Effector CD8-positive, alpha-beta T cell (primary cell): Measurements from ENCODE around the gene MAD2L1BP.
"Not testable (repeated sequence)": the region's sequence is repeated elsewhere in the genome, so short reads cannot be mapped to it uniquely, and the experiment has no call there.

ENCODE experiments used
- DNase-seq: peaks from one replicate; lab custom pipeline; 2025; lab: John Stamatoyannopoulos, UW
- total RNA-seq, 4 experiments: gene quantifications; one replicate each; lab custom pipeline; 2026; lab: John Stamatoyannopoulos, UW

The MAD2L1BP gene, protein sequence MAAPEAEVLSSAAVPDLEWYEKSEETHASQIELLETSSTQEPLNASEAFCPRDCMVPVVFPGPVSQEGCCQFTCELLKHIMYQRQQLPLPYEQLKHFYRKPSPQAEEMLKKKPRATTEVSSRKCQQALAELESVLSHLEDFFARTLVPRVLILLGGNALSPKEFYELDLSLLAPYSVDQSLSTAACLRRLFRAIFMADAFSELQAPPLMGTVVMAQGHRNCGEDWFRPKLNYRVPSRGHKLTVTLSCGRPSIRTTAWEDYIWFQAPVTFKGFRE
- 19.9 to 40.0 (median 26.9) reads per million in 4 experiments for total RNA-seq

DNA sequence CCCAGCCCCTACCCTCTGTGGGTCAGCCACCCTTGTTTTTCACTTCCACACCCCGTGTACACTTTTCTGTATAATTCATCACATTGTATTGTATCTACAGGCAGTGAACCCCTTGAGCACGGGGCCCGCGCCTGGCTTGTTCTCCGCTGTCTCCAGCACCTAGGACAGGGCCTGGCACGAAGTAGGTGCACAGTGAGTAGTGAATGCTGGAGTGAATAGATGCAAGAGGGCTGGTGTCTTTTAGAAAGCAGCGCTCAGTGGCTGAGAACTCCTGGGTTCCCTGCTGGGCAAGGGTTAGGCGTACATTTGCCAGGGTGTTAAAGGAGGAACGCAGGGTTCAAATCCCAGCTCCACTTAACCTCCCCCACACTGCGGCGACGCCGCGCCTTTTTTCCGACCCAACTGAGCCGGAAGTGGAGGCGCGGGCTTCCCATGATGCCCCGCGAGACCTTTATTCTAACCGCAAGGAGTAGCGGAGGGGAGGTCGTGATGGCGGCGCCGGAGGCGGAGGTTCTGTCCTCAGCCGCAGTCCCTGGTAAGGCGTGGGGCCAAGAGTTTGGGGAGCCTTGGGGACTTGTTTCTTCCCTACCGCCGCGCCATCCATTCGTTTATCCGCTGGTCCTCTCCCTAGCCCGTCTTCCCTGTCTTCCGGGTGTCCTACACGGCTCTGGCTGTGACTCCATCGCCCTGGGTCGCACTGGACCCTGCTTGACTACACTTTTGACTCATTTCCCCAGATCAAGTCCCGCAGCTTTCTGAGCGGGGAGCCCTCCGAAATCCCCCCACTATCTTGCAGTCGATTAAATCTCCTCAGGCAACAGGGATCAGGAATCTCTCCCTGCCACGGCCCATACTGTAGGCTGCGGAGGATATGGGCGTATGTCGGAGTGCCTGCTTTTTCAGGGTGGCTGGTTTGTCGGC, at the start of gene MAD2L1BP:
Gene MAD2L1BP (plus strand): TSS at position 454 of the 921 bp plus-strand sequence. CDS start 36 bp downstream, at position 490.
- peak; percentile 75 for DNase-seq

DNA sequence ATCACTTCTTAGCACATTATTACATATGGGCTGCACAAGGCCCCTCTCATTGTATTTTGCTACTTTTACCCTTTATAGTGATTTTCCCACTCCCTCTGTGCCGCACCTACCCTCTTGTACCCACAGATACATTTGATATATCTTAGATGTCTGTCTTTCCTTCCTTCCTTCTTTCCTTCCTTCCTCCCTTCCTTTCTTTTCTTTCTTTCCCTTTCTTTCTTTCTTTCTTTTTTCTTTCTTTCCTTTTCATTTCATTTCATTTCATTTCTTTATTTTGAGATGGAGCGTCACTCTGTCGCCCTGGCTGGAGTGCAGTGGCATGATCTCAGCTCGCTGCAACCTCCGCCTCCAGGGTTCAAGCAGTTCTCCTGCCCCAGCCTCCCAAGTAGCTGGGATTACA, 47.4 kb upstream of the MAD2L1BP start:
- no peak for DNase-seq

DNA sequence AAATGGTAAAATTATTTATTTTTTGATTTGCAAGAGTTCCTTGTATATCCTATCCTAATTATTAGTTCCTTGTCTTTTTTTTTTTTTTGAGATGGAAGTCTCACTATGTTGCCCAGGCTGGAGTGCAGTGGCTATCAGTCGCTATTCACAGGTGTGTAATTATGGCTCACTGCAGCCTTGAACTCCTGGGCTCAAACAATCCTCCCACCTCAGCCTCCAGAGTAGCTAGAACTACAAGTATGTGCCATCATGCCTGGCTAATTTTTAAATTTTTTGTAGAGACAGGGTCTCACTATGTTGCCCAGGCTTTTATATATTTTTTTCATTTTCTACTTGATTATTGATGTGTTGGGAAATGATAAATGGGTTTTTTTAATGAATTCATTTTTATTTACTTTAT, 46.1 kb upstream of the MAD2L1BP start:
- DNase-seq = not testable (repeated sequence)

GRCh38 chr6:43593938-43594337, 41.7 kb upstream of the MAD2L1BP start:
- no peak for DNase-seq

DNA sequence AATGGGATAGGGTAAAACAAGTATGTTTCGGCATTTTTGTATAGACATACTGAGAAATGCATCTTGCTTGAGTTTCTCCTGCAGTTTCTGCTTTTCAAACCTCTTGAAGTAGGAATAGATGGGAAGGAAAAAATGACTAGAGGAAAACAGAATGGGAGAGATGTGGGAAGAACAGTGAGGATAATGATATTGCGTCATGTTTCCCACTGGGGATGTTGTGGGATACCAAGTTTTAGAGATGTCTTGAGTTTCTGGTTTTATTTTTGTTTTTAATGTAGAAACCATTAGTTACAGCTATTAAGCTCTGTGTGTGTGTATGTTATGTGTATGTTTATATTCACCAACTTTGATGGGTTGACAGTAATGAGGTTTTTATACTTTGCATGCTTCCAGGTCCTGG, 35.0 kb upstream of the MAD2L1BP start:
- no peak for DNase-seq

GRCh38 chr6:43604174-43604573, 31.5 kb upstream of the MAD2L1BP start:
- DNase-seq = no peak

DNA sequence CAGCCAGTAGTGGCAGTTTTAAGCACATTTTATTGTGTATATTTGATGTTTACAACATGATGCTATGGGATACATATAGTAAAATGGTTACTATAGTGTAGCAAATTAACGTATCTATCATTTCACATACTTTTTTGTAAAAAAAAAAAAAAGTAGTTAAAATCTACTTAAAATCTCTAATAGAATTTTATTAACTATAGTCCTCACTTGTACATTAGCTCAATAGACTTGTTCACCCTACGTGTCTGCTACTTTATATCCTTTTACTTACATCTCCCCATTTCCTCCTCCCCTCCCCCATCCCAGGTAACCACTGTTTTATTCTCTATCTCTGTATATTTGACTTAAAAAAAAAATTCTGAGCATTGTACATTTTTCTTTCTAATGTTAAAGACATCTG, 29.6 kb upstream of the MAD2L1BP start:
- no peak for DNase-seq

GRCh38 chr6:43608310-43608763, 27.3 kb upstream of the MAD2L1BP start:
- peak; percentile 30 for DNase-seq

- no peak for DNase-seq
Observed at GRCh38 chr6:43608807-43609206, 26.8 kb upstream of the MAD2L1BP start.

DNA sequence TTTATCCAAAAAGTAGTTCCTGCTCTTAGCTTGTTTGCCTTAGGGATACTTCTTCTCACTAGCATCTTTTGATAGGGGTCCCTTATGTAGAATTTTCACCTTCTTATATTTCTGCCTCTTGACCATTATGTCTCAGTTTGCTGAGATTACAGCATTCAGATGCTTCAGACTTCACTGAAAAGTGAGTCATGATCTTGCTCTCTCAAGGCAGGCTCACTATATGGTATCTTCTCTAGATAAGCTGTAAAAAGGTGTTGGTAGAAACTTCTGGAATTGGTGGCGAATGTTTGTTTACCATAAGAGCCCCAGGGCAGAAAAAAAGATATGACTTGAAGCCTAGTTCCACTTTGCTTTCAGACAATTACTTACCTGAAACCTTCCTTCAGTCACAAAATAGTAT, 26.2 kb upstream of the MAD2L1BP start:
- no peak for DNase-seq

DNA sequence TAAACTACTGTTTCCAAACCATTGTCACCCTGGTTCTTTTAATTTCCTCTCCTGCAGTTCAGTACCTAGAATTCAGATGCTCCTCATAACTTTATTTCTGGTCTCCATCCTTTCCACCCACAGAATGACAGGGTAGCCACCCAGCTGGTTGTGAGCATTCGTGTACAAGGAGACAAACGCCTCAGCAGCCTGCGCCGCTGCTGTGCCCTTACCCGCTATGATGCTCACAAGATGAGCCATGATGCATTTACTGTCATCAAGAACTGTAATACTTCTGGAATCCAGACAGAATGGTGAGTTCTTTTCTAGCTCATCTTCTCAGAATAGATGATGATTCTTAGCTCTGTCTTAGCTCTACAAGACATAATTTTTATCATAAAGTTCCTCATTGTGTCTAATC, 25.2 kb upstream of the MAD2L1BP start:
- no peak for DNase-seq

GRCh38 chr6:43613721-43614395, 21.8 kb upstream of the MAD2L1BP start:
- no peak for DNase-seq

DNA sequence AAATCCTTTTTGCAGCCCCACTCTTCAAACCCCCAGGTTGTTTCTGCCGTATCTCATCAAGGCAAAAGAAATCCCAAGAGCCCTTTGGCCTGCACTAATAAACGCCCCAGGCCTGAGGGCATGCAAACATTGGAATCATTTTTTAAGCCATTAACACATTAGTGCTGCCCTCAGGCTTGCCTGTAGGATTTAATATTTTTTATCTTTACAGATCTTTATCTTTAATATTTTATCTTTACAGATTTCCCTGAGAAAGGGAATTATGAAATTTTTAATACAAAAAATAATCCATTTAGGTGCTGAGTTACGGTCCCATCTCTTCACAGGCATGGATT, 21.3 kb upstream of the MAD2L1BP start:
- DNase-seq = no peak

DNA sequence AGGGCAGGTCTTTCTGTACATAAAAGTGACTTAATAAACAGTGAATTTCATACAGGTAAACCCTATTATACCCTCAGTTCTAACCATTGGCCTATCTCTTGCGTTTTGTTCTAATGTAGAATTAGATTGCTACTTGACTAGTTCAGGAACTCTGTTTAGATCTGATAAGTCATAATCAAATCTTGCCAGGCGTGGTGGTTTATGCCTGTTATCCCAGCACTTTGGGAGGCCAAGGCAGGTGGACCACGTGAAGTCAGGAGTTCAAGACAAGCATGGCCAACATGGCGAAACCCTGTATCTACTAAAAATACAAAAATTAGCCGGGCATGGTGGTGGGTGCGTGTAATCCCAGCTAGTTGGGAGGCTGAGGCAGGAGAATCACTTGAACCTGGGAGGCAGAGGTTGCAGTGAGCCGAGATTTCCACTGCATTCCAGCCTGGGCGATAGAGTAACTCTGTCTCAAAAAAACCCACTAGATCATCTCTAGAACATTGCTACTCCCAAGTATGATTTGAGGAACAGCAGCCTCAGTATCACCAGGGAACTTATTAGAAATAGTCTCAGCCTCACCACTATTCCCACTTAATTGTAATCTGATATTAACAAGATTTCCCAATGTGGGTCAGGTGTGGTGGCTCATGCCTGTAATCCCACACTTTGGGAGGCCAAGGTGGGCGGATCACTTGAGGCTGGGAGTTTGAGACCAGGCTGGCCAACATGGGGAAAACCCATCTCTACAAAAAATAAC, 18.7 kb upstream of the MAD2L1BP start:
- DNase-seq = no peak

DNA sequence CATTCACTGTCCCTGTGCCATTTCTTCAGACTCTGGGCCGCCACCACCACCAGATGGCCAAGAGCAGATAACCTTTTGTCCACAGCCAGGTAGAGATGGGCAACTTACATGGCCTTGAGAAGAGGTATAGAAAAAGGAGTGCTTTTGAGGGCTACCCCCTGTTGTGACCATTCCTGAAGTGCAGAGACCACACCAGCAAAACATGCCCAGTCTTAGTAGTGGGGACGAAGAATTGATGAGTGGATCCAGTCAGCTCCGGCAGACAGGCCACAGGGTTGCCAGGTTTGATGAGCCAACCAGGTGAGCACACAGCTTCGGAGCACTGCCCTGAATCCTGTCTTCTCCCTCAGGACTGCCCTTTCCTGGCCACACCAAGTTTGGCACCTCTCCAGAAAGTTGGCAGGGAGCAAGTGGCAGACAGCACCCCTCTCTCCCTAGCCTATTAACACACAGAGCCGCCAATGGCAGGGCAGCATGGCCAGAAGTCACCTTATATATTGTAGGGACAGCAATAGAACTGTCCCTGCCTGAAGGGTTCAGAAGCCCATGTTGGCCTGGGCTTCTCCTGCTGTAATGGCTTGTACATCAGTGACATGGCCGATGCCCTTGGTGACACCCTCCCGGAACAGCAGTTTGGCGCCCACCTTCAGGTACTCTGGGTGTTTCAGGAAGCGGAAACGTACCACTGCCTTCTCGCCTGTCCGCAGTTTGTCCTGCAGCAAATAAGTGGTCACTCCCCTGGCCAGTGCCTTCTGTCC, 14.4 kb upstream of the MAD2L1BP start:
- DNase-seq = no peak

GRCh38 chr6:43621836-43622180, 13.8 kb upstream of the MAD2L1BP start:
- DNase-seq = no peak

DNA sequence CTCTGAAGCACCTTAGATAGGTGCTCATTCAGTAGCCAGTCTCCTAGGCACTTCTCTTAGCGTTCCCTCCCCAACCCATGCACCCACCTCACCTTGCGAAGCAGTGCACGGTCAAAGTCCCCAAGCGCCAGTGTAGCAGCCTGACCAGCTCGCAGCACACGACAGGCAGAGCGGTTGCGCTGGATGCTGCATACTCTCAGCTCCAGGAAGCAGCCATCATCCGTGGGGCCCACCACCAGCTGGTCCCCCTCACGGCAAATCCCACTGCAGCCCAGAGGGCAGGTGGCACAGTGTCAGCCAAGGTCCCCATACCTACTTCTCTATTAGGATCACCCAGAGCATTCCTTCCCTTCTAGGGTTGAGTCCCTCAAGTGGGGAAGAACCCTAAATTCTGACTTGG, 13.1 kb upstream of the MAD2L1BP start:
- no peak for DNase-seq

DNA sequence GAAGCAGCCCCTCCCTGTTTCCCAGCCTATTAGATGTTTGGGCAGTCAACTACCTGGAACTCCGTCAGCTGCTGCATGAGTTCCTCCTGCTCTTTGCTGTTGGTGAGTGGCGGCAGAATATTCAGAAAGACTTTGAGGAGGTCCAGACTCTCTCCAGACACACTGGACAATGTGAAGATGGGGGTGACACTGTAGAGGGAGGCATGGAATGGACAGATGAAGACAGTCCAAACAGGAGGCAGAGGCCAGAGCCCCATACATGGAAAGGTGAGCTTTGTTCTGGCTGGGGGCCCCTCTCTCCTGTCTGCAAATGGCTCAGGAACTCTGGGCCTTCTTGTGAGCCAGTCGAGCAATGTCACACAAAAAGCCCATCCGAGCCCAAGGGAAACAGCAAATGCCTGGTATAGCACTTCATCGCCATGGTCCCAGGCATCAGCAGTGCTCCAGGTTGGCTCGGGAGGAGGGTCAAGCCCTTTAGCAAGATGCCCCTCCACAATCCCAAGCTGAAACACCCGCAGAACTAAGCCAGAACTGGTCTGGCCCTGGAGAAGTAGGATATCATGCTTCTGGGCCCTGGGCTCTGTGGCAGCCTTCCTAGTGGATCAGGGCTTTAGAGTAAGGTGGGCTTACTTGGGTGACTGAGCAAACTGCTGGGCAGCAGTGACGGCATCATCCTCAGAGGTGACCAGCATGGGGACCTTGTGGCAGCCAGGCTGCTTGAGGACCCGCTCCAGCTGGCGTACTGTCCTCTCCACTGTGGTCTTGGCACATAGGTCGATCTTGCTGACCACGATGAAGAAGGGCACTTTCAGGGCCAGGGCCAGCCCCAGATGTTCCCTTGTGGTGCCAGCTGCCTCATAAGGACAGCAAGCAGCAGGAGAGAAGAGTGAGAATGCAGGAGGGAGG, 11.5 kb upstream of the MAD2L1BP start:
- DNase-seq = no peak

- DNase-seq = no peak
Observed at GRCh38 chr6:43624786-43625288, 10.8 kb upstream of the MAD2L1BP start.
